ENCODE results near the gene RGS7. TPM values are rescaled to one million over a fixed set of nuclear protein-coding genes. Genes with fewer than 3 reads are reported as not detected.
"Not testable (repeated sequence)": the region's sequence is repeated elsewhere in the genome, so short reads cannot be mapped to it uniquely, and the experiment has no call there.

The RGS7 gene
- total RNA-seq, 1 experiment from 2014 or later = 1.5 TPM

GRCh38 chr1:241222813-241223212 is 134.2 kb downstream of the RGS7 start:
- H3K27me3 Mint-ChIP-seq (ENCODE audit: low read depth); H2AFZ ChIP-seq (ENCODE audit: low read length); H3K9me3 ChIP-seq (ENCODE audit: control insufficient read depth, low read depth, low read length); H3K9me3 Mint-ChIP-seq; H4K20me1 ChIP-seq (ENCODE audit: control insufficient read depth, insufficient read depth, insufficient read length); H3K4me2 ChIP-seq (ENCODE audit: insufficient read depth, insufficient read length, low read length); H2BK5ac ChIP-seq (ENCODE audit: insufficient read length, low read length); H3K27me3 ChIP-seq (ENCODE audit: insufficient read depth, low read length); DNase-seq; H3K27ac Mint-ChIP-seq; H3K4ac ChIP-seq (ENCODE audit: low read depth, low read length); H3K23ac ChIP-seq (ENCODE audit: insufficient read length, low read depth, low read length); H3T11ph ChIP-seq (ENCODE audit: low read length); H3K4me1 ChIP-seq (ENCODE audit: insufficient read depth, low read length); H3K56ac ChIP-seq (ENCODE audit: insufficient read length, low read depth, low read length); H3K9ac ChIP-seq (ENCODE audit: extremely low read depth, insufficient read length, low read length); H3K79me2 ChIP-seq (ENCODE audit: insufficient read depth, low read length); H2BK120ac ChIP-seq (ENCODE audit: low read depth, low read length, poor library complexity, severe bottlenecking); H2BK20ac ChIP-seq (ENCODE audit: low read depth, low read length, poor library complexity, severe bottlenecking); H4K5ac ChIP-seq (ENCODE audit: insufficient read length, low read depth, low read length); H3K14ac ChIP-seq (ENCODE audit: insufficient read depth, low read length); H3K79me1 ChIP-seq (ENCODE audit: insufficient read depth, low read depth, low read length, poor library complexity, severe bottlenecking); H2BK12ac ChIP-seq (ENCODE audit: insufficient read length, low read depth, low read length); H3K18ac ChIP-seq (ENCODE audit: insufficient read length, low read depth, low read length); H4K91ac ChIP-seq (ENCODE audit: insufficient read length, low read depth, low read length); H3K23me2 ChIP-seq (ENCODE audit: insufficient read length, low read depth, low read length, poor library complexity, severe bottlenecking); H4K8ac ChIP-seq (replicated peaks; ENCODE audit: insufficient read length, low read depth, low read length); H2AK5ac ChIP-seq (ENCODE audit: insufficient read length, low read length); H2BK15ac ChIP-seq (ENCODE audit: low read depth, low read length); H3K4me3 Mint-ChIP-seq; H3K36me3 Mint-ChIP-seq (ENCODE audit: insufficient read depth in 1 of 3, low read depth in 3 of 3); H3K27ac ChIP-seq (ENCODE audit: insufficient read length, low read depth, low read length): not testable (repeated sequence)
- peaks cover 34 to 35% of the 10 kb centered on the region in 2 experiments for H3K4me1 Mint-ChIP-seq
- no CpG with 5 or more reads among the region's 4 CpGs for WGBS (ENCODE audit: extremely low coverage, insufficient read length, low lambda C conversion rate)
